ENCODE data around the gene ZSWIM8.

GRCh38 chr10:73758704-73759511 lies 26.5 kb upstream of the ZSWIM8 start:
- TF ChIP-seq, protein P1, sequence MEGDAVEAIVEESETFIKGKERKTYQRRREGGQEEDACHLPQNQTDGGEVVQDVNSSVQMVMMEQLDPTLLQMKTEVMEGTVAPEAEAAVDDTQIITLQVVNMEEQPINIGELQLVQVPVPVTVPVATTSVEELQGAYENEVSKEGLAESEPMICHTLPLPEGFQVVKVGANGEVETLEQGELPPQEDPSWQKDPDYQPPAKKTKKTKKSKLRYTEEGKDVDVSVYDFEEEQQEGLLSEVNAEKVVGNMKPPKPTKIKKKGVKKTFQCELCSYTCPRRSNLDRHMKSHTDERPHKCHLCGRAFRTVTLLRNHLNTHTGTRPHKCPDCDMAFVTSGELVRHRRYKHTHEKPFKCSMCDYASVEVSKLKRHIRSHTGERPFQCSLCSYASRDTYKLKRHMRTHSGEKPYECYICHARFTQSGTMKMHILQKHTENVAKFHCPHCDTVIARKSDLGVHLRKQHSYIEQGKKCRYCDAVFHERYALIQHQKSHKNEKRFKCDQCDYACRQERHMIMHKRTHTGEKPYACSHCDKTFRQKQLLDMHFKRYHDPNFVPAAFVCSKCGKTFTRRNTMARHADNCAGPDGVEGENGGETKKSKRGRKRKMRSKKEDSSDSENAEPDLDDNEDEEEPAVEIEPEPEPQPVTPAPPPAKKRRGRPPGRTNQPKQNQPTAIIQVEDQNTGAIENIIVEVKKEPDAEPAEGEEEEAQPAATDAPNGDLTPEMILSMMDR (IDR thresholded peaks at IDR 0.05): no peak
- TF ChIP-seq POLR2AphosphoS5 (IDR thresholded peaks at IDR 0.05; ENCODE audit: insufficient read depth in 1 of 2, low read depth in 1 of 2): no peak
